ENCODE measurements around the gene TTLL10. TPM values are rescaled to one million over a fixed set of nuclear protein-coding genes. Genes with fewer than 3 reads are reported as not detected.
A peak's percentile ranks its signal among the peaks of the same experiment; 100 is the strongest.

TTLL10 gene
- total RNA-seq, 8 experiments from 2014 or later, result 0.43 to 0.59 TPM; not detected in 6

GRCh38 chr1:1223321-1223720 is 49.6 kb downstream of the TTLL10 start:
- ATAC-seq (replicated peaks in 6 of 8), result no peak
- Histone ChIP-seq H3K4me3 (no peak overlapping the region), H3K4me1 (replicated peaks in 1 of 2) (no peaks in the 10 kb centered on the region), H3K27ac (no peak overlapping the region)
- in situ Hi-C loops (cut with MboI; ENCODE audit: low pct_unique_long_range_greater_than_20kb in 2 of 9, low sequenced_read_pairs in 9 of 9, unreplicated experiment in 9 of 9), result no loop called here
- 88 to 100% (median 100%) methylated on average over 1 to 9 of the region's 15 CpGs; no CpG with 5 or more reads in 5 of the 10 experiments for WGBS, 10 experiments

GRCh38 chr1:1223891-1224290 is 50.2 kb downstream of the TTLL10 start:
- Histone ChIP-seq H3K4me3 (no peak overlapping the region), H3K27ac (no peak overlapping the region), H3K4me1 (replicated peaks in 1 of 2) (no peaks in the 10 kb centered on the region)
- in situ Hi-C loops (cut with MboI; ENCODE audit: low pct_unique_long_range_greater_than_20kb in 2 of 9, low sequenced_read_pairs in 9 of 9, unreplicated experiment in 9 of 9), result no loop called here
- WGBS, 10 experiments, result 98 to 100% (median 100%) methylated on average over 1 to 12 of the region's 21 CpGs; no CpG with 5 or more reads in 7 of the 10 experiments
- ATAC-seq (replicated peaks in 6 of 8), result no peak

- ATAC-seq (replicated peaks in 6 of 8), result peak in 1 of 8 experiments; percentile 13
- H3K4me3 ChIP-seq, result no peak overlapping the region
- 73 to 100% (median 96%) methylated on average over 1 to 13 of the region's 34 CpGs; no CpG with 5 or more reads in 5 of the 10 experiments for WGBS, 10 experiments
These were observed 51.7 kb downstream of the TTLL10 start for GRCh38 chr1:1225238-1225845.

GRCh38 chr1:1225913-1226312 is 52.2 kb downstream of the TTLL10 start:
- 87 to 100% (median 98%) methylated on average over 1 to 14 of the region's 18 CpGs; no CpG with 5 or more reads in 2 of the 10 experiments for WGBS, 10 experiments
- Histone ChIP-seq H3K4me1 (replicated peaks in 1 of 2) (peaks cover 9 to 10% of the 10 kb centered on the region in 2 donors), H3K27ac (no peak overlapping the region), H3K4me3 (no peak overlapping the region)
- in situ Hi-C loops (cut with MboI; ENCODE audit: low pct_unique_long_range_greater_than_20kb in 2 of 9, low sequenced_read_pairs in 9 of 9, unreplicated experiment in 9 of 9), result no loop called here
- ATAC-seq (replicated peaks in 6 of 8), result no peak

More at GRCh38 chr1:1225238-1225845, 51.7 kb downstream of the TTLL10 start:
- Histone ChIP-seq H3K27ac (no peak overlapping the region), H3K4me1 (replicated peaks in 1 of 2) (peaks cover 4 to 5% of the 10 kb centered on the region in 2 donors)
- in situ Hi-C loops (cut with MboI; ENCODE audit: low pct_unique_long_range_greater_than_20kb in 2 of 9, low sequenced_read_pairs in 9 of 9, unreplicated experiment in 9 of 9), result no loop called here

GRCh38 chr1:1226566-1227362 is 53.1 kb downstream of the TTLL10 start:
- H3K27ac ChIP-seq, result no peak overlapping the region
- no peak overlapping the region for H3K4me3 ChIP-seq
- in situ Hi-C loops (cut with MboI; ENCODE audit: low pct_unique_long_range_greater_than_20kb in 2 of 9, low sequenced_read_pairs in 9 of 9, unreplicated experiment in 9 of 9), result no loop called here
- ATAC-seq (replicated peaks in 6 of 8), result no peak
- peaks cover 9 to 10% of the 10 kb centered on the region in 2 donors for H3K4me1 ChIP-seq (replicated peaks in 1 of 2)
- WGBS, 10 experiments, result 85 to 95% (median 91%) methylated on average over 4 to 20 of the region's 44 CpGs; no CpG with 5 or more reads in 6 of the 10 experiments

GRCh38 chr1:1227386-1227785 is 53.7 kb downstream of the TTLL10 start:
- in situ Hi-C loops (cut with MboI; ENCODE audit: low pct_unique_long_range_greater_than_20kb in 2 of 9, low sequenced_read_pairs in 9 of 9, unreplicated experiment in 9 of 9), result no loop called here
- WGBS, 10 experiments, result 95 to 100% (median 97%) methylated on average over 4 to 11 of the region's 25 CpGs; no CpG with 5 or more reads in 7 of the 10 experiments
- Histone ChIP-seq H3K27ac (no peak overlapping the region), H3K4me1 (replicated peaks in 1 of 2) (peaks cover 9 to 10% of the 10 kb centered on the region in 2 donors), H3K4me3 (no peak overlapping the region)
- ATAC-seq (replicated peaks in 6 of 8), result no peak

- H3K4me3 ChIP-seq, result no peak overlapping the region
- H3K27ac ChIP-seq, result no peak overlapping the region
- WGBS, 10 experiments, result 60 to 96% (median 95%) methylated on average over 1 to 19 of the region's 30 CpGs; no CpG with 5 or more reads in 5 of the 10 experiments
- ATAC-seq (replicated peaks in 6 of 8), result no peak
- peaks cover 17 to 18% of the 10 kb centered on the region in 2 donors for H3K4me1 ChIP-seq (replicated peaks in 1 of 2)
- in situ Hi-C loops (cut with MboI; ENCODE audit: low pct_unique_long_range_greater_than_20kb in 2 of 9, low sequenced_read_pairs in 9 of 9, unreplicated experiment in 9 of 9), result no loop called here
These were observed 54.5 kb downstream of the TTLL10 start for GRCh38 chr1:1228187-1228586.

- Histone ChIP-seq H3K4me3 (no peak overlapping the region), H3K4me1 (replicated peaks in 1 of 2) (peaks cover 23 to 24% of the 10 kb centered on the region in 2 donors), H3K27ac (no peak overlapping the region)
- in situ Hi-C loops (cut with MboI; ENCODE audit: low pct_unique_long_range_greater_than_20kb in 2 of 9, low sequenced_read_pairs in 9 of 9, unreplicated experiment in 9 of 9), result no loop called here
- ATAC-seq (replicated peaks in 6 of 8), result no peak
- 94 to 100% (median 95%) methylated on average over 1 to 19 of the region's 28 CpGs; no CpG with 5 or more reads in 4 of the 10 experiments for WGBS, 10 experiments
These were observed 55.1 kb downstream of the TTLL10 start for GRCh38 chr1:1228596-1229321.

- no peak for ATAC-seq (replicated peaks in 6 of 8)
- H3K4me3 ChIP-seq, result no peak overlapping the region
- in situ Hi-C loops (cut with MboI; ENCODE audit: low pct_unique_long_range_greater_than_20kb in 2 of 9, low sequenced_read_pairs in 9 of 9, unreplicated experiment in 9 of 9), result no loop called here
- H3K4me1 ChIP-seq (replicated peaks in 1 of 2), result peaks cover 26 to 29% of the 10 kb centered on the region in 2 donors
- H3K27ac ChIP-seq, result no peak overlapping the region
- WGBS, 10 experiments, result 89 to 100% (median 94%) methylated on average over 2 to 11 of the region's 19 CpGs; no CpG with 5 or more reads in 6 of the 10 experiments
These were observed 56.1 kb downstream of the TTLL10 start for GRCh38 chr1:1229770-1230169.

- WGBS, 10 experiments, result 2 to 80% (median 14%) methylated on average over 1 to 24 of the region's 24 CpGs
- peaks cover 26 to 29% of the 10 kb centered on the region in 2 donors for H3K4me1 ChIP-seq (replicated peaks in 1 of 2)
- peak in 3 of 8 experiments; percentile 17 to 40 (median 32) for ATAC-seq (replicated peaks in 6 of 8)
- in situ Hi-C loops (cut with MboI; ENCODE audit: low pct_unique_long_range_greater_than_20kb in 2 of 9, low sequenced_read_pairs in 9 of 9, unreplicated experiment in 9 of 9), result no loop called here
- peak overlapping the region; percentile 70 to 98 (median 93) for H3K4me3 ChIP-seq
- H3K27ac ChIP-seq, result peak overlapping the region; percentile 92 to 98
These were observed 57.1 kb downstream of the TTLL10 start for GRCh38 chr1:1230656-1231399.

GRCh38 chr1:1231400-1232207 is 57.9 kb downstream of the TTLL10 start, which contains the start of gene SDF4:
Gene SDF4, minus strand, starts transcription at chr1:1232001. Its CDS starts 3,229 bp downstream, at chr1:1228772.
- in situ Hi-C loops (cut with MboI; ENCODE audit: low pct_unique_long_range_greater_than_20kb in 2 of 9, low sequenced_read_pairs in 9 of 9, unreplicated experiment in 9 of 9), result no loop called here
- H3K27ac ChIP-seq, result peak within 1 kb of the TSS; percentile 92 to 98

More at GRCh38 chr1:1231400-1232207, 57.9 kb downstream of the TTLL10 start, which contains the start of gene SDF4:
- ATAC-seq (replicated peaks in 6 of 8), result peak; percentile 82 to 96 (median 92)
- peaks cover 27 to 29% of the 10 kb centered on the region in 2 donors for H3K4me1 ChIP-seq (replicated peaks in 1 of 2)
- 0 to 20% (median 1%) methylated on average over 1 to 30 of the region's 99 CpGs; no CpG with 5 or more reads in 3 of the 10 experiments for WGBS, 10 experiments
- peak within 1 kb of the TSS; percentile 70 to 98 (median 93) for H3K4me3 ChIP-seq
